ENCODE measurements around the gene FHL3.

- TF ChIP-seq CTCF (IDR thresholded peaks at IDR 0.05), result no peak
- no peak for TF ChIP-seq POLR2A (IDR thresholded peaks at IDR 0.05)
These were observed 8.9 kb upstream of the FHL3 start for GRCh38 chr1:38014171-38014570.

All from vagina (tissue), 2 donors.